GM18511 (cell line): ENCODE measurements around the gene DNAJC7.

Source experiments
- ATAC-seq: cut with Tn5 transposase; IDR thresholded peaks from one replicate; pipeline ENCODE4 v1.9.1; 2021; ENCODE audit warnings: mild to moderate bottlenecking, moderate library complexity; ENCODE audit not compliant: unreplicated experiment

The DNAJC7 gene

GRCh38 chr17:41976142-41976768 is 41.0 kb downstream of the DNAJC7 start:
- peak; percentile 59 for ATAC-seq

GRCh38 chr17:41975099-41976083 is 41.8 kb downstream of the DNAJC7 start:
- no peak for ATAC-seq

GRCh38 chr17:41974658-41975057 is 42.6 kb downstream of the DNAJC7 start:
- ATAC-seq: no peak

- ATAC-seq: no peak
Observed at GRCh38 chr17:41974031-41974430, 43.2 kb downstream of the DNAJC7 start.

- ATAC-seq: no peak
Observed at GRCh38 chr17:41973408-41973811, 43.8 kb downstream of the DNAJC7 start.

GRCh38 chr17:41972571-41973407 is 44.5 kb downstream of the DNAJC7 start:
- peak; percentile 77 for ATAC-seq

- no peak for ATAC-seq
Observed at GRCh38 chr17:41971721-41972523, 45.3 kb downstream of the DNAJC7 start.

GRCh38 chr17:41970901-41971331 is 46.3 kb downstream of the DNAJC7 start:
- no peak for ATAC-seq

GRCh38 chr17:41968676-41969075 is 48.6 kb downstream of the DNAJC7 start:
- ATAC-seq: no peak

GRCh38 chr17:41967921-41968578 is 49.2 kb downstream of the DNAJC7 start:
- ATAC-seq: no peak

- ATAC-seq: peak; percentile 16
Observed at GRCh38 chr17:41967141-41967920, 49.9 kb downstream of the DNAJC7 start.

GRCh38 chr17:41966463-41967140 is 50.6 kb downstream of the DNAJC7 start, which contains the start of gene CNP:
TSS of gene CNP (plus strand) at chr17:41966795. CDS start at chr17:41966885, 90 bp downstream.
- peak; percentile 83 for ATAC-seq

- ATAC-seq: no peak
Observed at GRCh38 chr17:41965694-41966462, 51.4 kb downstream of the DNAJC7 start.

- ATAC-seq: no peak
Observed at GRCh38 chr17:41962768-41963434, 54.3 kb downstream of the DNAJC7 start.

- no peak for ATAC-seq
Observed at GRCh38 chr17:41962111-41962510, 55.1 kb downstream of the DNAJC7 start.

GRCh38 chr17:41959336-41960095 is 57.7 kb downstream of the DNAJC7 start:
- no peak for ATAC-seq
